Ureter (tissue), 1 donor: ENCODE data around the gene BLVRA. TPM values are rescaled to one million over a fixed set of nuclear protein-coding genes. Genes with fewer than 3 reads are reported as not detected.
"Not testable (repeated sequence)": the region's sequence is repeated elsewhere in the genome, so short reads cannot be mapped to it uniquely, and the experiment has no call there.

Experiments
- DNase-seq: peaks from one replicate; pipeline ENCODE4 v3.0.0-alpha.2; 2020; ENCODE audit warnings: low spot score
- total RNA-seq: library from RNA; stranded (reverse); gene quantifications from one replicate; pipeline ENCODE4 v1.2.4, GENCODE V29; 2023
- donor health status: DM: yes; HTN: yes; CAD: no.

The BLVRA gene
- total RNA-seq, 1 donor from 2014 or later, result 35.9 TPM

DNA sequence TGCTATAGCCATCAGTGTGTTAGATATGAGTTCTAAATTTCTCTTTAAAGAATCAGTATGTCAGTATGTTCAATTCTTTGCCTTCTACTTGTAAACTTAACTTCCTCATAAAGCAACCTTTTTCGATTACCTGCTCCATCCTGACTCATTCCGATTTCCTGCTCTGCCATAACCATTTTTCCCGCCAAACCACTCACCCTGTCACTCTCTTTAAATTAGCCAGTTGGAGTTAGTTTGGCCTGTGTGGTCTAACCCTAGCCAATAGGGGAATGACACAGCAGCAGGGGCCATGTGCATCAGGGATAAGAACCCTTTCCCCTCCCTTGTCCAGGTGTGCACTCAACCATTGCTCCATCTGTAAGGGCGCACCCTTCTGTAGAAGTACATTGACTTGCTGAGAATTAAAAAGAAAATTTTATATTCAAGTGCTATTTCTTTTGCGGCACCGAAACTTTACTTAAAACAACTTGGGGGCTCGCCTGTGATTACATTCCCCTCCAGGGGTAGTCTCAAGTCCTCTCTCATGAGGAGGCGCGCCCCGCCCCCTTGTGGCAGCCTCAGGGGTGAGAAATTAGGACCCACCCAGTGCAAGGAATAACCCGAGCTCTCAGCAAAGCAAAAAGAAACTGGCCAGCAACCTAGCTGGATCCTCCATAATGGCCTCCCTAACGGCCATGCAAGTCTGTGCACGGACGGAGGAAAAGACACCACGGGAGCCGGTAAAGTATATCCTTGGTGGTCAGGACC is 51.9 kb downstream of the BLVRA start:
- not testable (repeated sequence) for DNase-seq

DNA sequence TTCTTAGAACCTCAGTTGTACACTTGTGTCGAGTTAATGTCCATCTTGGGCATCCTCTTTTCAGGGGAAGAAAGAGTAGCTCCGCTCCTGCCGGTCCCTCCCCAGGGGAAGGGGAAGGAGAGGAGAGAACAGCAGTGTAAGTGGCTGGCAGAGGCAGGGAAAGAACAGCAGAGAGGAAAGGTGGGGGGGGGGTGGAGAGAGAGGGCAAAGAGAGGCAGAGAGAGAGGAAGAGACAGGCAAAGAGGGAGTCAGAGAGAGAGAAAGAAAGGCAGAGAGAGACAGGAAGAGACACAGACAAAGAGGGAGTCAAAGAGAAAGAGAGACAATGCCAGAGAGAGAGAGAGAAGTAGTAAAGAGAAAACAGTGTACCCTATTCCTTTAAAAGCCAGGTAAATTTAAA is 56.9 kb downstream of the BLVRA start:
- DNase-seq, result no peak

DNA sequence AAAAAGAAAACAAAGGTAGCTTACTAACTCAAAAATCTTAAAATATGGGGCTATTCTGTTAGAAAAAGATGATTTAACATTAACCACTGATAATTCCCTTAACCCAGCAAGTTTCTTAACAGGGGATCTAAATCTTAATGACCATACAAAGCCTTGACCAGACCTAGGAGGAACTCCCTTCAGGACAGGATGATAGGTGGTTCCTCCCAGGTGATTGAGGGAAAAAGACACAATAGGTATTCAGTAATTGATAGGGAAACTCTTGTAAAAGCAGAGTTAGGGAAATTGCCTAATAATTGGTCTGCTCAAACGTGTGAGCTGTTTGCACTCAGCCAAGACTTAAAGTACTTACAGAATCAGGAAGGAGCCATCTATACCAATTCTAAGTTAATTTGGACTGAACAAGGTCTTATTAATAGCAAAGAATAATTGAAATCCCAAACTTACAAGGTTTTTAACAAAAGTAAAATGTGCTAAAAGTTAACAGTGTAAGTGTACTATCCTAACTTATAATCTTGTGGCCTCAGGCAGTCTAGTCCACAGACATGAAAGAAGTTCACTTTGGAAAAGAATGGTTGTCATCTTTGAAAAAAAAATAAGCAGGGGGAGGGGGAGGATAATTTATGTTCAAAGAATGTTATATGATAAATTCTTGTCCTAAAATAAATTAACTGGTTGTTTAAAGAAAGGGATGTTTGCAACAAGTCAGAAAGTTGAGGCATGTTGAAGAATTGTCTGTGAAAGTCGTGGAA is 57.7 kb downstream of the BLVRA start:
- not testable (repeated sequence) for DNase-seq

DNA sequence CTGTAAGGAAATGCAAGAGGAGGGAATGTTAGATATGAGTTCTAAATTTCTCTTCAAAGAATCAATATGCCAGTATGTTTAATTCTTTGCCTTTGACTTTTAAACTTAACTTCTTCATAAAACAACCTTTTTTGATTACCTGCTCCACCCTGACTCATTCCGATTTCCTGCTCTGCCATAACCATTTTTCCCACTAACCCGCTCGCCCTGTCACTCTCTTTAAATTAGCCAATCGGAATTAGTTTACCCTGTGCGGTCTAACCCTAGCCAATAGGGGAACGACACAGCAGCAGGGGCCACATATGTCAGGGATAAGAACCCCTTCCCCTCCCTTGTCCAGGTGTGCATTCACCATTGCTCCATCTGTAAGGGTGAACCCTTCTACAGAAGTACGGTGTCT is 64.9 kb downstream of the BLVRA start:
- DNase-seq, result not testable (repeated sequence)

DNA sequence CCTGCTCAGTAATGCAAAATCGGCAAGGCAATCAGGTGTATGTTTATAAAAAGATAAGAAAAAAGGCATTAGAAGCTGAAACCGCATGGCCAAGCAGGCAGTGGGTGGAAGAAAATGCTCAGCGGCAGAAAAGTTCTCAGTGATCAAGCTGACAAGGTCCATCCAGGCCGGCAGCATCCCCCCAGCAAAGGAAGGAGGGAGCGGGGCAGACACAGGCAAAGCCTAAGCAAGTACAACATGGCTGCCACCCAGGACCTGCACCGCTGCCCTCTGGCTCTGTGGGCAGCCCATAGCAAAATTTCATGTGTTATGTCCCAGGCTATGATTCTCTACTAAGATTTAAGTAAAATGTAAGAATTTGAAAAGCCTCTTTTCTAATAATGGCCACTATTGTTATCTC is 65.5 kb downstream of the BLVRA start:
- DNase-seq, result no peak

DNA sequence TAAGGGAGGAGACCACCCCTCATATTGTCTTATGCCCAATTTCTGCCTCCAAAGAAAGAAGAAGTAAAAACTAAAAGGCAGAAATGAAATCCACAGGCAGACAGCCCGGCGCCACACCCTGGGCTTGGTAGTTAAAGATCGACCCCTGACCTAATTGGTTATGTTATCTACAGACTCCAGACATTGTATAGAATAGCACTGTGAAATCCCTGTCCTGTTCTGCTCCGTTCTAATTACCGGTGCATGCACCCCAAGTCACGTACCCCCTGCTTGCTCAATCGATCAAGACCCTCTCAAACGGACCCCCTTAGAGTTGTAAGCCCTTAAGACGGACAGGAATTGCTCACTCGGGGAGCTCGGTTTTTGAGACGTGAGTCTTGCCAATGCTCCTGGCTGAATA is 66.0 kb downstream of the BLVRA start:
- DNase-seq, result not testable (repeated sequence)

DNA sequence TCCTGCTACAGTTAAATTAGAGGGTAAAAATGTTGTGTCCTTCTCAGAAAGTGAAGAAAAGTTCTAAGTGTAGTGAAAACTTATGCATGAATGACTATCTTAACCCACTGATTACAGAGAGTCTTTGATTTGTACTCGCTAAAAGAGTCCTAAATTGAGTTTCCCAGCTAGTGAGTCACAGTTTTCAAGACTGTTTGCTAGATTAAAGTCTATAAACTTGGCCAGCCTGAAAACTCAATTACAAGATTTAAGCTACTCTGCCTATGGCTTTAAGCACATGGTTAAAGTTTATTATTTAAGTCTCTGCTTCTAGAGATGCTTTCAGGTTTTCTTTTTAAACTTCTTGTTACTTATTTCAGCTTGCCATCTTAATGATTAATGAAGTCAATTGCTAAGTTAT is 66.5 kb downstream of the BLVRA start:
- DNase-seq, result no peak

DNA sequence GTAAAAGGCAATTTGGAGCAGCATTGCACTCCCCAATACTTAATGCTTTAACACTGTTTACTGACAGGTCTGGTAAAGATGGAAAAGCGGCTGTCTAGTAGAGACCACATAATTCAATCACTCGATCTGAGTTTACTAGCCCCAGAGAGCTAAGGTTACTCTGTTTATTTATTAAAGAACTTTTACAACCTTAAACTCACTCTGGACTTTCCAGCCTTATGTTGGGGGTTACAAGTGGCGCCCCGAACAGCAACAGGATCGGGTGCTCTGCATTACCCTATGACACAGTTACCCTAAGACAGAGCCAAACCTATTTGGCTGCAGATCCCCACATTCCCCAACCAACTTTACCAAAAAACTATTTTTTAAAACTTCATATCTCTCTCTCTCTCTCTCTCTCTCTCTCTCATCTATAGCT is 66.9 kb downstream of the BLVRA start:
- DNase-seq, result no peak

DNA sequence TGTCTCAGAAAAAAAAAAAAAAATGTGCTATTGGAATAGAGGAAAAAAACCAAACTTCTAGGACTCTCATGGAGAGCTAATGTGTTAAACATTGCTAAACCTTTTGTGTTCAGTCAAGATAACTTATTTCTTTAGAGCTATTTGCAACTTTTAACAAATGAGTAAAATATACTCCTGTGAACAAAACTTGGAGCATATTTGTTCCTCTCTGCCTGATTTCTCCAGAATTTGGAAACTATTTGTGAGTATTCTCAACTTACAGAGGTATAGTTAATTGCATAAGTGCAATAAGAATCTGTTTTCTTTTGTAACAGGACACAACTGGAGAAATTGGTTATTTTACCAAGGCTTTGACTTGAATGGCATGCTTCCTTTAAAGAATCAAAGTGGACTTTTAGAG is 72.4 kb downstream of the BLVRA start:
- not testable (repeated sequence) for DNase-seq

DNA sequence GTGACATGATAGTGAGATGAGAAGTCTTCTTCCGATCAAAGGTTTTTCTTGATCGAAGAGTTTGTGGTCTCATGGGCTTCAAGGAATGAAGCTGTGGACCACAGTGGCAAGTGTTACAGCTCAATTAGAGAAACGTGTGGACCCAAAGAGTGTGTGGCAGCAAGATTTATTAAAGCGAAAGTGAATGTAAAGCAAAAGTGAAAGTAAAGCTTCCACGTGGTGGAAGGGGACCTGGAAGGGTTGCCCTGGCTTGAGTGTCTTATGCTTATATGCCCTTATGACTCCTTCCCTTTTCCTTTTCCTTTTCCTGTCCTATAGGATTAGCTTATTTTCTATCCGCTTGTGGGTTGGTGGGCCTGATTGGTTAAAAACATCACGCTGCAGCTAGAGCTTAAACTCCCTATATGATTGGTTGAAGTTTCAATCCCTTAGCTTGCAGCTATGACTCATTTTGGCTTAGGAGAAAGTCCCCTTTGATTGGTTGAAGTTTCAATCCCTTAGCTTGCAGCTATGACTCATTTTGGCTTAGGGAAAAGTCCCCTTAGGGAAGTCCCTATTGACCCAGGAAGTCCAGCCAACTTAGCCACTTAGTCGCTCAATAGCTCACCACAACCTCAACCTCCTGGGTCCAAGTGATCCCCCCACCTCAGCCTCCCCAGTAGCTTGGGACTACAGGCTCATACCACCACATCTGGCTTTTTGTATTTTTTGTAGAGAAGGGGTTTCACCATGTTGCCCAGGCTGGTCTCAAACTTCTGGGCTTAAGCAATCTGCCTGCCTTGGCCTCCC is 76.2 kb downstream of the BLVRA start:
- DNase-seq, result no peak

DNA sequence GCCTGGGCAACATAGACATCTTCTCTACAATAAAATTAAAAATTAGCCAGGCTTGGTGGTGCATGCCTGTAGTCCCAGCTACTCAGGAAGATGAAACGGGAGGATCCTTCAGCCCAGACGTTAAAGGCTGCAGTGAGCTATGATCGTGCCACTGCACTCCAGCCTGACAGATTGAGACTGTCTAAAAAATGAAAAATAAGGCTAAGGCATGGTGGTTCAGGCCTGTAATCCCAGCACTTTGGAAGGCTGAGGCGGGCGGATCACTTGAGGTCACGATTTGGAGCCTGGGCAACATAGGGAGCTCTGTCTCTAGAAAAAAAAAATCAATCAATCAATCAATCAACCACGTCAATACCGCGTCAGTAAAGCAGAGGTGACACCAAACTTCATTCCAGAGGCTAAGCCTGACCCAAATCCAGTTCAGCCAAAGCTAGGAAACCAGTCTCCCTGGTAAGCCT is 79.8 kb downstream of the BLVRA start:
- DNase-seq, result no peak

DNA sequence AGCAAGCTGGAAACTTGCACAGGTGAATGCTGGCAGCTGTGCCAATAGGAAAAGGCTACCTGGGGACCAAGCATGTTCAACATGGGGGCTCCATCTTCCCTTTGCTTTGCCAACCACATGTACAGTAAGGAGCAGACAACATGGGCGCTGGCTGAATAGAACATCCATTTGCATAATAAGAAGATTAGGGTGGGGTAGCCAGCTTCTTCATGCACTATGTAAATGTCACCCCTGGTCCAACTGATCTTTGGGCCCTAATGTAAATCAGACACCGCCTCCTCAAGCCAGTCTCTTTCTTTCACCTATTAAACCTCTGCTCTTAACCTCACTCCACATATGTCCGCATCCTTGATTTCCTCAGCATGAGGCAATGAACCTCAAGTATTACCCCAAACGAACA is 84.8 kb downstream of the BLVRA start:
- no peak for DNase-seq

DNA sequence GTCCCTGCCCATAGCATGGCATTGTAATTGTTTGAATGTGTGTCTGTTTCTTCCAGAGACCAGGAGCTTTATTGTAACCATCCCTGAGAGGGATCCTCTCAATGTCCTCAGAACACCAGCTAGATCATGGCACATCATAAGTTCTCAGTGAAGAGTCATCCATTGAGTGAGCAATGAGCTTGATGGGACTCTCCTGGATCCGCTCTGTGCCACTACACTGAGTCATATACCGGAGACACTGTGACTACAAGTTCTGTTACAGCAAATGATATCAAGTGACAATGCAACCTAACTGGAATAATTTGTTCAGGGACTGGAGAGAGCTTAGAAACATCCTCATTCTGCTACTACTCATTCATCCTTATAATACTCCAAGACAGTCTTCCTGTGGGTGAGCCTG is 85.8 kb downstream of the BLVRA start:
- DNase-seq, result no peak

DNA sequence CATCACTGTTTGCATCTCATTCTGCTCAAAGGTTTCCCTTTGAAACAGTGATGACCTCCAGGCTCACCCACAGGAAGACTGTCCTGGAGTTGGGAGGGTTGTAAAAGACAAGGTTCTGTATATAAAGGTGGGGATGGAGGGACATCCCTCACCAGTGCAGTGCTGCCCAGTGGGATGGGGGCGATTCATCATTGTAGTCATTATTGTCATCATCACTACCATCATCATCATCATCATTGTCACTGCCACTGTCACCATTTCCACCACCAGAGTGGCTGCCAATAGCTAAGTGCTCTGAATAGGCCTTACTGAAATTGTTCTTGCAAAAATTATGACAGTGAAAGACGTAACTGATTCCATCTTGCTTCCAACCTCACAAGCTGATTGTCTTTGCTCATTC is 86.2 kb downstream of the BLVRA start:
- no peak for DNase-seq

DNA sequence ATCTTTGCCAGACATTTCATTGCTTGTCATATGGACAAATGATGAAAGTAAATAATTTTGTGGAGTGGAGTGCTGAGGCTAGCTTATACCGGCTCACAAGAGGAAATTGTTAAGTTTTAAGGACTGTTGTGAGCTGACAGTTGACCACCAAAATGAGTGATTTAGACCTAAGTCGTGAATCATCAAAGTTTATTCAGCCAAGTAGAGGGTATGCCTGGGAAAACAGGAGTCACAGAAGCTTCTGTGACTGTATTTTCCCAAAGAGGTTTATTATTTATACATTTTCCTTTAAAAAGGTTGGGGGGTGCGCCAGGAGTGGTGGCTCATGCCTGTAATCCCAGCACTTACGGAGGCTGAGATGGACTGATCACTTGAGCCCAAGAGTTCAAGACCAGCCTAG is 89.0 kb downstream of the BLVRA start:
- no peak for DNase-seq

DNA sequence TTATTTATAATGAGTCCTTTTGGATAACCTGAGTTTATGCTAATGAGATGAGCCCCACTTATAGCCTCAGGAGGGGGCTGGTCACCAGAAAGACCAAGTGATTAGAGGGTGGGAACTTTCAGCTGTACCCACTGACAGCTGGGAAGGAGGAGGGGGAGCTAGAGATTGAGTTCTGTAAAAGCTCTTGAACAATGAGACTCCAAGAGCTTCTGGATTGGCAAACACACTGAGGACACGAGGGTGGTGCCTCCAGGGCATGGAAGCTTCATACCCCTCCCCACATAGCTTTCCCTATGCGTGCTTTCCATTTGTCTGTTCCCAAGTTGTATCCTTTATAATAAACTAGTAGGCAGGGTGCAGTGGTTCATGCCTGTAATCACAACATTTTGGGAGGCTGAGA is 90.6 kb downstream of the BLVRA start:
- DNase-seq, result no peak

DNA sequence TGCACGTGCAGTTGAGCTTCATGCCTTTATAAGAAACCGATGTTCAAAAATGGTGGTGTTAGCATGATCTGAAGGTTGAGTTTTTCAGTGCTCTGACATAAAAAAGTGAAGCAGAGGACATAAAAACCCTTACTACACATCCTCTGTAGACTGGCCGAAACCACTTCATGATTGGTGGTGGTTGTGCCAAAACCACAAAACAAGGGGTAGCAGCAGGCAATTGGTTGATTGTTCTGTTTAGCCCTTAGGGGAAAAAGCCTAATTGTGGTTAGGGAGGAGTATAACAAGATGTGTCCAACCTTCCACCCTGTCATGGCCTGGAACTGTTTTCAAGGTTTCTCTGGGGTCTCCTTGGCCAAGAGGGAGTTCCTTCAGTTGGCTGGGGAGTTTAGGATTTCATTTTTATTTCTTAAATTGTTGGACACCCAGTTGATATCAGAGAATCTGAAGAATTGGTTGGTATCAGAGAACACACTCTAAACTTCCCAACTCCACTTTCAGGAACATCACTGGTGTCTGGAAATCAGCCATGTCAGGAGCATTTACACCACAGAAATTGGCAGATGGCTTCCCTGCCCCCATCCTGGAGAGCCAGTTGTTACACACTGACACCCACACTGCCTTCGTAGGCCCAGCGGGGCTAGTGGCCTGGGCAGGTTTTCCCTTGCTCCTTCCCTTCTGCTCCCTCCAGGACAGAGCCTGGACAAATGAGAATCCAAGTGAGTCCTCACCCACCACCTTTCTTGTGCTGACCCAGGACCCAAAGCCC is 92.1 kb downstream of the BLVRA start:
- no peak for DNase-seq

DNA sequence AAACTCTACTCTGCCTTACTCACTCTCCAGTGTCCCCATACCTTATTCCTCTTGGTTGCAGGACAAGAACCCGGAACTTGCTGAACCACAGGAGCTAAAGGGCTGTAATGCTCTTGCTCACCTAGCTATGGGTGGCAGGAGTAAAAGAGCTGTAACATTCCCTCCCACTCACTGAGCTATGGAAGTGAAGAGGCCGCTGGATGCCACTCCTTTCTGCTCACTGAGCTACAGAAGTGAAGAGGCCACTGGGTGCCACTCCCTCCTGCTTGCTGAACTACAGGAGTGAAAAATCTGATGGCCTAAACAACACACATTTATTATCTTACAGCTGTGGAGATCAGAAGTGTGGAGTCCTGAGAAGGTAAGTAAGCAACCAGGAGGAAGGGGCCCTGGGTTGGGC is 93.3 kb downstream of the BLVRA start:
- DNase-seq, result no peak

DNA sequence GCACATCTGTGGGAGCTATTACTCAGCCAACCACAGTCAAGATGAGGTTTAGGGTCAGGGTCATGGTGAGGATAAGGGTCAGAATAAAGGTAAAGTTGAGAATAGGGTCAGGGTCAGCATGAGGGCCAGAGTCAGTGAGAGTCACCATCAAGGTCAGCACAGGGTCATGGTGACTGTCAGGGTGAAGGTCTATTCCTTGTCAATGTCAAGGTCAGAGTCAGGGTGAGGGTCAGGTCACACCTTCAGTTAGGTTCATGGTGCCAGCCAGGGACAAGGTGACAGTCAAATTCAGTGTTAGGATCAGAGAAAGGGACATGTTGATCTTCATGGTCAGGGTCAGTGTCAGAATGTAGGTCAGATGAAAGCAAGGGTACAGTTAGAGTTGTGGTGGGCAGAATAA is 96.7 kb downstream of the BLVRA start:
- no peak for DNase-seq

DNA sequence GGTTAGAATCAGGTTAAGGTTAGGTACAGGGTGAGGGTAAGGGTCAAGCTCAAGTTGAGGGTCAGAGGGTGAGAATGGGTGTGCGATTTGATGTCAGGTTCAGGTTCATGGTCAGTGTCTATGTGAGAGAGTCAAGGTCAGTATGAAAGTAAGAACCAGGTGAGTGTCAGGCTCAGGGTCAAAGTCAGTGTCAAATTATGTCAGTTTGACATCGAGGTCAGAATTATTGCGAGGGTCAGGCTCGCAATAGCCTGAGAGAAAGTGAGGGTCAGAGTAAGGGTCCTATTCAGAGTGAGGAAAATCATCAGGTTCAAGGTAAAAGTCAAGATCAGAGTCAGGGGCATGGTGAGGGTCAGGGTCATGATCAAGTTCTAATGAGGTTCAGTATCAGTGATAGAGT is 97.8 kb downstream of the BLVRA start:
- no peak for DNase-seq
